Natural killer cell (primary cell): ENCODE data around the gene P2RY6. TPM values are rescaled to one million over a fixed set of nuclear protein-coding genes. Genes with fewer than 3 reads are reported as not detected.

Source experiments
- ATAC-seq, 3 donors: fragments of 150-1000 bp in 2 of 3; fragments of 200-7000 bp in 1 of 3; cut with Tn5 transposase; 1 replicate in 1 of 3; 2 replicates in 2 of 3; pipeline ENCODE4 v1.10.0; 2021; ENCODE audit warnings: mild to moderate bottlenecking in 2 of 3, moderate library complexity in 2 of 3
- DNase-seq, 2 donors: peaks; one replicate each; pipeline versions ENCODE4 v3.0.0 to v3.0.0-alpha.2; 2013 to 2021; ENCODE audit warnings: mixed read lengths in 1 of 2
- H3K27ac ChIP-seq: one replicate; pipeline ENCODE4 v1.5.1; 2013; ENCODE audit warnings: mild to moderate bottlenecking, low read length
- H3K27me3 ChIP-seq: one replicate; pipeline ENCODE4 v1.6.1; 2013; ENCODE audit warnings: low read length; ENCODE audit not compliant: control insufficient read depth, insufficient read depth
- H3K36me3 ChIP-seq: one replicate; pipeline ENCODE4 v1.6.1; 2013; ENCODE audit warnings: low read length; ENCODE audit not compliant: control insufficient read depth, insufficient read depth
- H3K4me1 ChIP-seq: one replicate; pipeline ENCODE4 v1.6.1; 2013; ENCODE audit warnings: low read length; ENCODE audit not compliant: control insufficient read depth, insufficient read depth
- H3K4me3 ChIP-seq: one replicate; pipeline ENCODE4 v1.5.1; 2013; ENCODE audit warnings: low read length
- H3K9me3 ChIP-seq: one replicate; pipeline ENCODE4 v1.6.1; 2013; ENCODE audit warnings: low read length; ENCODE audit not compliant: control insufficient read depth, insufficient read depth
- H3K27ac Mint-ChIP-seq, 2 donors: one replicate each; pipeline ENCODE4 v1.8.0; 2022; ENCODE audit warnings: mild to moderate bottlenecking in 2 of 2, mixed read lengths in 2 of 2, moderate library complexity in 1 of 2
- H3K27me3 Mint-ChIP-seq, 2 donors: one replicate each; pipeline ENCODE4 v1.8.0; 2022; ENCODE audit warnings: low read depth in 2 of 2, mixed read lengths in 2 of 2
- H3K36me3 Mint-ChIP-seq: one replicate; pipeline ENCODE4 v1.8.0; 2022; ENCODE audit warnings: mixed read lengths
- H3K4me1 Mint-ChIP-seq, 2 donors: one replicate each; pipeline ENCODE4 v1.8.0; 2022; ENCODE audit warnings: mixed read lengths in 2 of 2
- H3K4me3 Mint-ChIP-seq: one replicate; pipeline ENCODE4 v1.8.0; 2022; ENCODE audit warnings: mild to moderate bottlenecking, moderate library complexity, mixed read lengths
- H3K9me3 Mint-ChIP-seq, 2 donors: one replicate each; pipeline ENCODE4 v1.8.0; 2022; ENCODE audit warnings: mixed read lengths in 2 of 2
- CTCF ChIP-seq: fragments of 200-600 bp; IDR thresholded peaks from one replicate; pipeline ENCODE4 v1.8.0; 2022; ENCODE audit warnings: antibody characterized with exemption
- WGBS: methylation state at CpG from one replicate; pipeline ENCODE4 v1.1.7; 2013; ENCODE audit warnings: missing lambda C conversion rate; ENCODE audit not compliant: insufficient coverage; 5-methylcytosine and 5-hydroxymethylcytosine counted together
- intact Hi-C: fragments of 100-400 bp; cut with micrococcal nuclease; formaldehyde crosslinking; loops from one replicate; pipeline ENCODE4 v1.14.2; 2022
- total RNA-seq, 4 donors: library from RNA; stranded (reverse); fragments of 120-200 nt in 1 of 4; gene quantifications; one replicate each; pipeline versions ENCODE4 v1.2.3 to v1.2.4, GENCODE V29; 2013 to 2022

Gene P2RY6
- total RNA-seq, 3 donors from 2014 or later (not counting 1 experiment from before 2014, with no cell fraction given), result 0.24 to 0.40 TPM; not detected in 1

- no peak for TF ChIP-seq CTCF
- H3K27ac ChIP-seq, result no peak overlapping the region
- no peaks in the 10 kb centered on the region for H3K36me3 ChIP-seq
- H3K9me3 ChIP-seq, result no peaks in the 10 kb centered on the region
- Mint-ChIP-seq H3K36me3 (no peaks in the 10 kb centered on the region), H3K27ac (peak overlapping the region; percentile 36 to 57), H3K4me1 (peaks cover 7 to 14% of the 10 kb centered on the region in 2 donors), H3K27me3 (peaks cover 23 to 35% of the 10 kb centered on the region in 2 donors), H3K4me3 (peak overlapping the region; percentile 96), H3K9me3 (no peaks in the 10 kb centered on the region)
- H3K4me1 ChIP-seq, result peaks cover 25% of the 10 kb centered on the region
- WGBS, result 29% methylated on average over 18 of the region's 18 CpGs
- DNase-seq (no peak), ATAC-seq (no peak)
- intact Hi-C loops, result loop anchor here (1.0 to 2.0 kb wide), 2 partner anchors 28 to 354 kb away; no protein-coding TSS in a partner anchor
- peaks cover 12% of the 10 kb centered on the region for H3K27me3 ChIP-seq
- peak overlapping the region; percentile 59 for H3K4me3 ChIP-seq
Observed at GRCh38 chr11:73306977-73307322, 34.8 kb downstream of the P2RY6 start.

- Mint-ChIP-seq H3K27me3 (peaks cover 21 to 35% of the 10 kb centered on the region in 2 donors), H3K4me1 (peaks cover 7 to 14% of the 10 kb centered on the region in 2 donors), H3K27ac (peak overlapping the region; percentile 36 to 57), H3K9me3 (no peaks in the 10 kb centered on the region), H3K4me3 (peak overlapping the region; percentile 96), H3K36me3 (no peaks in the 10 kb centered on the region)
- peaks cover 25% of the 10 kb centered on the region for H3K4me1 ChIP-seq
- ATAC-seq (peak; percentile 72 to 81 (median 74)), DNase-seq (peak; percentile 85 to 91)
- no peak overlapping the region for H3K27ac ChIP-seq
- H3K27me3 ChIP-seq, result peaks cover 12% of the 10 kb centered on the region
- under 1% methylated on average over 53 of the region's 56 CpGs for WGBS
- intact Hi-C loops, result loop anchor here (1.0 to 2.0 kb wide), 2 partner anchors 28 to 353 kb away; no protein-coding TSS in a partner anchor
- H3K36me3 ChIP-seq, result no peaks in the 10 kb centered on the region
- no peaks in the 10 kb centered on the region for H3K9me3 ChIP-seq
- TF ChIP-seq CTCF, result peak; percentile 59
- peak overlapping the region; percentile 59 for H3K4me3 ChIP-seq
Observed at GRCh38 chr11:73307323-73308002, 35.3 kb downstream of the P2RY6 start.

- Histone ChIP-seq H3K27ac (no peak within 1 kb of the TSS), H3K4me3 (peak within 1 kb of the TSS; percentile 59), H3K27me3 (peaks cover 12% of the 10 kb centered on the region), H3K9me3 (no peaks in the 10 kb centered on the region), H3K36me3 (no peaks in the 10 kb centered on the region), H3K4me1 (peaks cover 25% of the 10 kb centered on the region)
- WGBS, result under 1% methylated on average over 105 of the region's 105 CpGs
- Mint-ChIP-seq H3K27ac (peak within 1 kb of the TSS; percentile 36 to 57), H3K9me3 (no peaks in the 10 kb centered on the region), H3K36me3 (no peaks in the 10 kb centered on the region), H3K27me3 (peaks cover 16 to 28% of the 10 kb centered on the region in 2 donors), H3K4me3 (peak within 1 kb of the TSS; percentile 96), H3K4me1 (peaks cover 7 to 14% of the 10 kb centered on the region in 2 donors)
- TF ChIP-seq CTCF, result no peak
- intact Hi-C loops, result no loop called here
- DNase-seq (peak in 1 of 2 donors; percentile 55), ATAC-seq (peak; percentile 22 to 62 (median 35))
Observed at GRCh38 chr11:73308003-73308960, 36.1 kb downstream of the P2RY6 start, which contains the start of gene ARHGEF17. Gene ARHGEF17 (plus strand): TSS chr11:73308276. CDS start chr11:73308639, 363 bp downstream.
